ENCODE results near the gene RAX2. TPM values are rescaled to one million over a fixed set of nuclear protein-coding genes. Genes with fewer than 3 reads are reported as not detected.
A peak's percentile ranks its signal among the peaks of the same experiment; 100 is the strongest.

The RAX2 gene
- total RNA-seq, 2 experiments from 2014 or later: not detected

DNA sequence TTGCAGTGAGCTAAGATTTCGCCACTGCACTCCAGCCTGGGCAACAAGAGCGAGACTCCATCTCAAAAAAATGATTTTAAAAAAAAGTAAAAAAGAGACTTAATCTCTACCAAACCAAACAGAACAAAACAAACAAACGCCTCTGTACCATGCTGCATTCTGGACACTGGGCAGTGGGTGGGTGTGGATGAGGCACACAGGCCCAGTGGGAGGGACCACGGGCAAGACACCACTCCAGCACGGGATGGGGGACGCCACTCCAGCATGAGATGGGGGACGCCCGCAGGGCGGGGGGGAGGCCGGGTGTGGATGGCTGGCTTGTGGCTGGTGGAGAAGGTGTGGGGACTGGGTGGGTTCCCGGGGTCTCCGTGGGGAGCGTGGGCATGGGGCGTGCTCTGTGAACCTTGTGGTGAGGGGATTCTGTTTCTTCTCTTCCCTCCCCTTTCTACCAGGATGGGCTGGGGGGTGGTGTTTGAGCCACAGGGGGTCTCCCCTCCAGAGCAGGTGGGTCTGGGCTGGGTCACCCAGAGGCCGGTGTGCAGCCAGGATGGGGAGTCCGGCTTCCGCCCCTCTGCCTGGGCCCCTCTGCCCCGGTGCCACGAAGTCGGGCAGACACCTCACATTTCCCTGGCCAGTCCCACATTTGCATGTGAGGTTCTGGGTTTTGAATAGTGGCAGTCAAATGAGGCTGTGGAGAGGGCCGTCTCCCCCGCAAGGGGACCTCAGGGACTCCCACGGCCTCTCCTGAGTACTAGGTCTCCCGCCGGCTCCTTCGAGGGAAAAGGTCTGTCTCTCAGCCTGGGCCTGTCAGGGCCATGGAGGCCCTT lies 38.1 kb upstream of the RAX2 start:
- Mint-ChIP-seq H3K27me3 (no peaks in the 10 kb centered on the region), H3K27ac (no peak overlapping the region), H3K36me3 (ENCODE audit: low read depth) (peaks cover 6% of the 10 kb centered on the region), H3K4me3 (no peak overlapping the region), H3K9me3 (peaks cover 7% of the 10 kb centered on the region), H3K4me1 (peaks cover 48% of the 10 kb centered on the region)
- POLR2A ChIA-PET: no interaction called here
- DNase-seq: no peak
- CTCF ChIA-PET: interaction anchor here (0.9 to 3.7 kb wide), 2 partner anchors 12 to 47 kb away, joined by 3 to 25 read pairs; partner anchors contain the start of gene MRPL54

DNA sequence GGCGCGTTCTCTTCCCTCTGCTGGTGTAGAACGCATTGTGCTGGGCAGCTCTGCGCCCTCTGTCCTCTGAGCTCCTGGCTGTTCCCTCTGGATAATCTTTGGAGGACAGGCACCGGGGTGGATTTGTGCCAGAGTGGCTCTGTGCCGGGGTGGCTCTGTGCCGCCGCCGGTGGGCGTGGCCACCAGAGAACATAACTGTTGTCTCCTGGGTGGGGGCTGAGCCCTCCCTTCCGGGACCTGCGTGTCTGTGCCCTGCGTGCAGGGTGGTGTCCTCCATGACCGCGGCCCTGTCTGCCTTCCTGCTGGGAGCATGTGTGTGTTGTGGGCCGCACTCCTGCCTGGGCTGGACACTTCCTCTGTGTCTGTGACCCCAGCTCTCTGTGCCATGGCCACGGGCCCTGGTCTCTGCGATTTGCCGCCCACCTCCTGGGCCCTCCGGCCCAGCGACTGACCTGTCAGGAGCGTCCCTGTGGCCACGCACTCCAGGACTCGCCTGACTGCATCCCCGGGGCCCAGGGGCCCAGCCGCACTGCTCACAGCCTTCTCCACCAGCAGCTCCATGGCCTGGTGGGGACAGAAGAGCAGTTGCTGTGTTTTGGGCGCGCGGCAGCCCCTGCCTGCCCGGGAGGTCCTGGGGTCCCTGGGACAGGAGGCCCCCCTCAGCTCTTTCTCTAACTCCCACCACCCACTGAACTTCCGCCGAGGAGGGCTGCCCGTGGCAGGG lies 36.6 kb upstream of the RAX2 start:
- peaks cover 3% of the 10 kb centered on the region for H3K36me3 Mint-ChIP-seq (ENCODE audit: low read depth)
- no peak overlapping the region for H3K27ac Mint-ChIP-seq
- peaks cover 38% of the 10 kb centered on the region for H3K4me1 Mint-ChIP-seq
- CTCF ChIA-PET: no interaction called here
- peaks cover 7% of the 10 kb centered on the region for H3K9me3 Mint-ChIP-seq
- no peak for DNase-seq
- no peak overlapping the region for H3K4me3 Mint-ChIP-seq
- no peaks in the 10 kb centered on the region for H3K27me3 Mint-ChIP-seq
- POLR2A ChIA-PET: no interaction called here

DNA sequence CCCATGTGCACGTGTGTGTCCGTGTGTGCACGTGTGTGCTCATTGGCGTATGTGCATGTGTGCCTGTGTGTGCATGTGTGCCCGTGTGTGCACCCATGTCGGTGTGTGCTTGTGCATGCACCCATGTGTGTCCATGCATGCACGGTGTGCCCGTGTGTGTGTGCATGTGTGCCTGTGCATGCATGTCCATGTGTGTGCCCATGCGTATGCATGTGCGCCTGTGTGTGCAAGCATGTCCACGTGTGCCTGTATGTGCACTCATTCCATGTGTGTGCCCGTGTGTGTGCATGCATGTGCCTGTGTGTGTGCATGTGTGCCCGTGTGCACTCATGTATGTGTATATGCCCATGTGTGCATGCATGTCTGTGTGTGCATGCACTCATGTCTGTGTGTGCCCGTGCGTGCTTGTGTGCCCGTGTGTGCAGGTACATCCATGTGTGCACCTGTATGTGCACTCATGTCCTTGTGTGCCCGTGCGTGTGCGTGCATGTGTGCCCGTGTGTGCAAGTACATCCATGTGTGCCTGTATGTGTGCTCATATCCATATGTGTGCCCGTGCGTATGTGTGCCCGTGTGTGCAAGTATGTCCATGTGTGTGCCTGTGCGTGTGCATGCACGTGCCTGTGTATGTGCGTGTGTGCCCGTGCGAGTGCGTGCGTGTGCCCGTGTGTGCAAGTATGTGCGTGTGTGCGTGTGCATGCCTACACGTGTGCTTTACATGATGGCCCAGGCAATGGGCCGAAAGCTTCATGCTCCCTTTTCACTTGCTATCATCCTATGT lies 35.7 kb upstream of the RAX2 start:
- DNase-seq: no peak
- H3K27ac Mint-ChIP-seq: no peak overlapping the region
- no peak overlapping the region for H3K4me3 Mint-ChIP-seq
- ChIA-PET POLR2A (no interaction called here), CTCF (no interaction called here)
- peaks cover 30% of the 10 kb centered on the region for H3K4me1 Mint-ChIP-seq
- H3K36me3 Mint-ChIP-seq (ENCODE audit: low read depth): peaks cover 3% of the 10 kb centered on the region
- peaks cover 2% of the 10 kb centered on the region for H3K27me3 Mint-ChIP-seq
- H3K9me3 Mint-ChIP-seq: peaks cover 7% of the 10 kb centered on the region

DNA sequence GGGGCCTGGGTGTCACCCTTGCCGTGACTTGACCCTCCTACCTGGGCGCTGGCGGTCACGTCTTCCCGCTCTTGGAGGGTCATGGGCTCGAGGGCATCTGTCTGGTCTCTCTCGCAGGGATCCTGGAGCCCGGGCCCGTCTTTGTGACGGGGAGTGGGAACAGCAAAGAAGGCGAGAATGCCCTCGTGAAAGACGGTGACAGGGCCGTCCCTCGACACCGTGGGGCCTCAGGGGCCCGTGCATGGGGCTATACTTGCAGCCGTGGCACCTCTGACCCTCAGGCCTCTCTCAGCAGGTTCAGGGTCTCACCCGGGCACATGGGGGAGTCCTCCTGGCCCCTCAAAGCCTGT lies 35.1 kb upstream of the RAX2 start:
- no peak for DNase-seq
- Mint-ChIP-seq H3K4me1 (peaks cover 23% of the 10 kb centered on the region), H3K9me3 (peaks cover 7% of the 10 kb centered on the region), H3K36me3 (ENCODE audit: low read depth) (no peaks in the 10 kb centered on the region), H3K4me3 (no peak overlapping the region), H3K27me3 (peaks cover 2% of the 10 kb centered on the region), H3K27ac (no peak overlapping the region)
- ChIA-PET POLR2A (no interaction called here), CTCF (no interaction called here)

DNA sequence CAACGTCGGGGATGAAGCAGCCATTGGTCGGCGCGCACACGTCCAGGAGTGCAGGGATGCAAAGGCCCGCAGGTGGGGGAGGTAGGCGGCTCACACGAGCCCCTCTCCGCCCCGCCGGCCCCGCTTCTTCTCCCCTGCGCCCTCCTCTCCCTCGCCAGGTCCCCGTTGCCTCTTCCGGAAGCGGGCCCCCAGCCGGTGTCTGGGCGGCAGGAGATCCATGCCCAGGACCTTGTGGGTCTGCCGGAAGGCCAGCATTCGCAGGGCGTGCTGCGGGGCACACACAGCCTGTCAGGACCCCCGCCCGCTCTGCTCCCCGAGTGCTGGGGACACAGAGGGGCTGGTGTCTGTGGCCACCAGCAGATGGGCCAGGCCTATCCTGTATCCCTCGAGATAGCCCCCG lies 33.8 kb upstream of the RAX2 start:
- no peak for DNase-seq
- Mint-ChIP-seq H3K4me1 (peaks cover 25% of the 10 kb centered on the region), H3K9me3 (peaks cover 7% of the 10 kb centered on the region), H3K4me3 (no peak overlapping the region), H3K27me3 (peaks cover 4% of the 10 kb centered on the region), H3K27ac (no peak overlapping the region), H3K36me3 (ENCODE audit: low read depth) (no peaks in the 10 kb centered on the region)
- ChIA-PET CTCF (no interaction called here), POLR2A (interaction anchor here (2.2 kb wide), 1 partner anchor 43 kb away, joined by 7 read pairs; the partner anchor contains the start of gene MRPL54)

DNA sequence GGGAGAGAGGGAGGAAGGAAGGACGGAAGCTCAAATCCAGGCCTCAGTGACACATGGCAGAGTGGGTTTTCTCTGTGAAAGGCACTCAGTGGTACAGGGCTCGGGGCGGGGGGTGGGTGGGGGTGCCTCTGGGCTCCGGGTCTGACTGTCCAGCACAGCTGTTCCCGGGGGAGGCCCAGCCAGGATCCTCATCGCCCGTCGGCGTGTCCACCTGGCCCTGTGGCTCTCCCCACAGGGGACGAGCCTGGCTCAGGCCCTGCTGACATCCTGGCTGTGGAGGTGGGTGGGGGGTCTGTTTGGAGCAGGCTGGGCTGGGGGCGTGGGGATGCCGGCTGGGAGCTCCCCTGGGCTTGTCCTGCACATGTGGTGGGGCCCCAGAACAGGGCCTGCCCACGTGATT lies 32.4 kb upstream of the RAX2 start:
- peaks cover 7% of the 10 kb centered on the region for H3K9me3 Mint-ChIP-seq
- CTCF ChIA-PET: no interaction called here
- peaks cover 25% of the 10 kb centered on the region for H3K4me1 Mint-ChIP-seq

GRCh38 chr19:3803986-3804385 lies 32.0 kb upstream of the RAX2 start:
- POLR2A ChIA-PET: interaction anchor here (2.2 kb wide), 1 partner anchor 41 kb away, joined by 7 read pairs; the partner anchor contains the start of gene MRPL54
- CTCF ChIA-PET: no interaction called here
- DNase-seq: no peak
- Mint-ChIP-seq H3K27ac (no peak overlapping the region), H3K4me3 (no peak overlapping the region), H3K4me1 (peaks cover 29% of the 10 kb centered on the region), H3K27me3 (peaks cover 6% of the 10 kb centered on the region), H3K36me3 (ENCODE audit: low read depth) (no peaks in the 10 kb centered on the region), H3K9me3 (peaks cover 7% of the 10 kb centered on the region)

More for the DNA sequence above, 32.4 kb upstream of the RAX2 start:
- no peak for DNase-seq
- no peak overlapping the region for H3K4me3 Mint-ChIP-seq
- no peak overlapping the region for H3K27ac Mint-ChIP-seq
- POLR2A ChIA-PET: interaction anchor here (1.3 to 2.2 kb wide), 2 partner anchors 18 to 41 kb away, joined by 3 to 7 read pairs; partner anchors contain the start of gene MRPL54
- H3K36me3 Mint-ChIP-seq (ENCODE audit: low read depth): no peaks in the 10 kb centered on the region
- peaks cover 6% of the 10 kb centered on the region for H3K27me3 Mint-ChIP-seq

GRCh38 chr19:3803114-3803888 lies 31.3 kb upstream of the RAX2 start:
- CTCF ChIA-PET: no interaction called here

GRCh38 chr19:3801412-3802096 lies 29.5 kb upstream of the RAX2 start:
- POLR2A ChIA-PET: no interaction called here
- CTCF ChIA-PET: no interaction called here
- Mint-ChIP-seq H3K27me3 (peaks cover 6% of the 10 kb centered on the region), H3K9me3 (peaks cover 4% of the 10 kb centered on the region), H3K4me3 (peak overlapping the region; percentile 40), H3K36me3 (ENCODE audit: low read depth) (peaks cover 7% of the 10 kb centered on the region), H3K4me1 (peaks cover 28% of the 10 kb centered on the region), H3K27ac (no peak overlapping the region)
- peak; percentile 74 for DNase-seq

More at GRCh38 chr19:3803114-3803888, 31.3 kb upstream of the RAX2 start:
- Mint-ChIP-seq H3K4me1 (peaks cover 32% of the 10 kb centered on the region), H3K4me3 (no peak overlapping the region), H3K27me3 (peaks cover 6% of the 10 kb centered on the region), H3K27ac (no peak overlapping the region), H3K9me3 (peaks cover 7% of the 10 kb centered on the region), H3K36me3 (ENCODE audit: low read depth) (no peaks in the 10 kb centered on the region)
- no peak for DNase-seq
- POLR2A ChIA-PET: no interaction called here

- Mint-ChIP-seq H3K27me3 (peaks cover 6% of the 10 kb centered on the region), H3K4me1 (peaks cover 27% of the 10 kb centered on the region), H3K9me3 (peaks cover 9% of the 10 kb centered on the region), H3K36me3 (ENCODE audit: low read depth) (peaks cover 10% of the 10 kb centered on the region), H3K27ac (no peak overlapping the region), H3K4me3 (no peak overlapping the region)
- no peak for DNase-seq
- ChIA-PET CTCF (no interaction called here), POLR2A (no interaction called here)
These were observed 29.0 kb upstream of the RAX2 start for GRCh38 chr19:3800996-3801395.

GRCh38 chr19:3798137-3798536 lies 26.1 kb upstream of the RAX2 start:
- DNase-seq: peak; percentile 66
- peaks cover 6% of the 10 kb centered on the region for H3K27me3 Mint-ChIP-seq
- CTCF ChIA-PET: interaction anchor here (1.0 to 4.8 kb wide), 4 partner anchors 14 to 36 kb away, joined by 3 to 19 read pairs (median 10); partner anchors contain the start of gene MRPL54
- H3K27ac Mint-ChIP-seq: peak overlapping the region; percentile 68
- H3K9me3 Mint-ChIP-seq: peaks cover 9% of the 10 kb centered on the region
- POLR2A ChIA-PET: interaction anchor here (0.8 to 3.2 kb wide), 6 partner anchors 14 to 59 kb away, joined by 3 to 16 read pairs (median 4); partner anchors contain the start of gene MRPL54
- H3K36me3 Mint-ChIP-seq (ENCODE audit: low read depth): peaks cover 10% of the 10 kb centered on the region
- peaks cover 21% of the 10 kb centered on the region for H3K4me1 Mint-ChIP-seq
- H3K4me3 Mint-ChIP-seq: peak overlapping the region; percentile 28

DNA sequence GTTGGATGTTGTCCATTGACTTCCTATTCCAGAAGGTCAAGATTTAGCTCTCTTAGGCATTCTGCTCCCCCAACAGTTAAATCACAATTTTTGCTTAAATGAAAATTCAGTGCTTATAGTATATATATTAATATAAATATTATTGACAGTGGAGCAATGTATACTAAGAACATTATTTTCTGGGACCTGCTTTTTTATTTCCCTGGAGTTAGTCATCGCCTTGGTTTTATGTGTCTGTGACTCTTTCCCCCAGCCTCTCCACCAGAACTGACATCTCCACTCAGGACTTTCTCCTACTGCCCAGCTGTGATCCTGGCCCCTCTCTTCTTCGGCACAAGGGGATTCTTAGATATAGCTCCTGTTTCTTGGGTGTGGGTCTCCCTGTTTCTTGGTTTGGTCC lies 24.3 kb upstream of the RAX2 start:
- H3K9me3 Mint-ChIP-seq: peaks cover 10% of the 10 kb centered on the region
- no peak overlapping the region for H3K4me3 Mint-ChIP-seq
- CTCF ChIA-PET: interaction anchor here (0.9 to 4.8 kb wide), 3 partner anchors 16 to 26 kb away, joined by 5 to 19 read pairs (median 15); no protein-coding TSS in a partner anchor
- H3K27me3 Mint-ChIP-seq: peaks cover 6% of the 10 kb centered on the region
- H3K4me1 Mint-ChIP-seq: peaks cover 20% of the 10 kb centered on the region
- peaks cover 10% of the 10 kb centered on the region for H3K36me3 Mint-ChIP-seq (ENCODE audit: low read depth)
- no peak overlapping the region for H3K27ac Mint-ChIP-seq
- POLR2A ChIA-PET: interaction anchor here (1.8 to 3.2 kb wide), 3 partner anchors 16 to 189 kb away, joined by 5 to 16 read pairs (median 13); partner anchors contain the start of genes EEF2 and MRPL54
- no peak for DNase-seq

All from activated CD4-positive, alpha-beta memory T cell treated with anti-CD3 and anti-CD28 coated beads, Interleukin-2, amount 10 ng/mL, durations not matched to agents 7 days and 5 days (primary cell).